Cardiac fibroblast (primary cell): Measurements from ENCODE around the gene ADIRF.

Experiments
- DNase-seq, 2 donors: peaks; one replicate each; pipeline versions ENCODE4 v3.0.0 to v3.0.0-alpha.2; 2010; ENCODE audit warnings: low read depth in 2 of 2
- H3K4me3 ChIP-seq, 2 donors: replicated peaks in 1 of 2; 1 replicate in 1 of 2; 2 replicates in 1 of 2; pipeline ENCODE4 v1.5.1; 2011; ENCODE audit warnings: low read depth in 2 of 2, low read length in 2 of 2, mild to moderate bottlenecking in 2 of 2, moderate library complexity in 1 of 2
- CTCF ChIP-seq: IDR thresholded peaks from one replicate; pipeline ENCODE4 v1.5.1; 2011; ENCODE audit warnings: low read depth, mild to moderate bottlenecking, low read length, inconsistent platforms

ADIRF gene

GRCh38 chr10:86968994-86969355 lies 693 bp downstream of the ADIRF start:
- DNase-seq, result no peak
- peak overlapping the region in 1 of 2 donors; percentile 48 for H3K4me3 ChIP-seq
- TF ChIP-seq CTCF, result no peak

DNA sequence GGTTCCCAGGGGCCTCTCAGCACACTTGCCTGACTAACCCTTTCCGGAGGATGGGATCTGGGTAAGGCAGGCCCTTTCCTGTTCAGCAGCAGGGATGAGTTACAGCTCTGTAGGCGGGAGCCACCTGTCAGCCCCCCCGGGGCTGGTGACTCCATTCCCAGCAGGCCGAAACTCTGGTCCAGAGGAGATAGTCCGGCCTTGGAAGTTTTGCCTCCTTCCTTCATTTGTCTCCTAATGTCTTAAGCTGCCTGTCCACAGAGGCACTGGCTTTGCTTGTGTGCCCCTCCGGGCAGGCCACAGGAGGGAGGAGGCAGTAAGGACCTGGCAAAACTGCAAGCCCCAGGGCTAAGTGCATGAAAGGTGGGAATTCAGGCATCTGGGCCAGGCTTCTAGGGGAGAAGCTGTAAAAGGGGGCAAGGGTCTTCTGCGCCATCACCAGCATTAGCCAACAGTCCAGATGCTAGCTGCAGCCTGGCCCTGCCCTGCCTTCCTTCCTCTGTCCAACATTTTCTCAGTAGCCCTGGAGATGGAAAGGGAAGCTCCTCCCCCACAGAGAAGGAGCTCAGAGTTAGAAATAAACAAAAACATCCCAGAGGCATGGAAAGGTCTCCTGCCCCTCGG lies 1.2 kb downstream of the ADIRF start:
- H3K4me3 ChIP-seq, result peak overlapping the region in 1 of 2 donors; percentile 48
- TF ChIP-seq CTCF, result no peak
- DNase-seq, result peak; percentile 38 to 68

GRCh38 chr10:86970162-86970981 lies 2.1 kb downstream of the ADIRF start:
- H3K4me3 ChIP-seq, result peak overlapping the region; percentile 57
- no peak for TF ChIP-seq CTCF
- peak; percentile 34 to 54 for DNase-seq

DNA sequence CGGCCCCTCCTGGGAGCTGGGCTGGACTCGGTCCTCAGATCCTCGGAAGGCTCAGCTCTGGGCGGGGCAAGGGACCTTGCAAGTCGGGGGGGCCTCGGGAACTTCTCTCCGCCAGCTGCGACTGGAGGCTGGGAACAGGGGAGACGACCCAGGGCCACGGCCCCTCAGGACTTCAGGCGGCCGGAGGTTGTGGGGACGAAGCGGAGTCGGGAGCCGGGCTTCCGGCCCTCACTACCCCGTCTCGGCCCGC lies 2.6 kb downstream of the ADIRF start:
- no peak for TF ChIP-seq CTCF
- no peak for DNase-seq
- peak overlapping the region; percentile 57 for H3K4me3 ChIP-seq

GRCh38 chr10:86971232-86971991 lies 3.1 kb downstream of the ADIRF start:
- no peak for TF ChIP-seq CTCF
- peak overlapping the region; percentile 57 for H3K4me3 ChIP-seq
- DNase-seq, result peak; percentile 84 to 89

DNA sequence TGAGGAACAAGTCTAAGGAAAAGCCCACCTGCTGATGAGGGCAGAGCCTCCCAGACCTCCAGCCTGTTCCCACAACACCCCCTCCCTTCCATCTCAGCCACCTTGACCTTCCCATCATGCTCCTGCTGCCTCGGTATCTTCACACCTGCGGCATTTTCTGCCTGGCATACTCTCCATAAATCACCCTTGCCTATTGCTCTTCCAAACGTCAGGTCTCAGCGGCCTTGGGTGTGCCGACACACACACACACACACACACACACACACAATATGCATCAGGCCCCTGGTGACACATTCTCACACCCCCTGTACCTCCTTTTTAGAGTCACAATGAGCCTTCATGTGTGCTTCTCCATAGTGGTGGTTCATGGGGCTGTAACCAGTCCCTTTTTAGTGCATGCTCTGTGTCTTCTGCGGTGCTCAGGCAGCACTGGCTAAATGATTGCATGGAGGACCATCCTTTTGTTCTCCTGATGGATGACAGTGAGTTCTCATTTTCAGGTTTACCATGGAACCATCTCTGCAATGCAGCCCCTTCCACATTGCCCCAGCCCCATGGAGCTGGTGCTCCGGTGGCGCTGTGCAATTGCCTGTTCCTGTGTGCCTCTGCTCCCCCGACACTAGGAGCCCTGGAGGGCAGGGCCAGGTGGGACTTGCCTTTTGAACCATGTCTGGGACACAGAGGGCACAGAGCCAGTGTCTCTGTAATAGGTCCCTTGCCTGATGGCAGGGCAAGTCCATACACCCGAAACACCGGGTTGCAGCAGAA lies 4.5 kb downstream of the ADIRF start:
- no peak for TF ChIP-seq CTCF
- no peak for DNase-seq
- no peak overlapping the region for H3K4me3 ChIP-seq
